CD4-positive, alpha-beta T cell treated with Interleukin-15 for 4 hours (primary cell): ENCODE data around the gene WDR26.
"Not testable (repeated sequence)": the region's sequence is repeated elsewhere in the genome, so short reads cannot be mapped to it uniquely, and the experiment has no call there.

Experiments used
- DNase-seq: peaks from one replicate; pipeline ENCODE4 v3.0.0-alpha.2; 2020; ENCODE audit warnings: low spot score

Gene WDR26

GRCh38 chr1:224434691-224435317 is at the start of gene WDR26:
WDR26 (minus strand) TSS chr1:224434797.
- peak; percentile 82 for DNase-seq

- not testable (repeated sequence) for DNase-seq
Observed at GRCh38 chr1:224483206-224483605, 48.6 kb upstream of the WDR26 start.

- no peak for DNase-seq
Observed at GRCh38 chr1:224482619-224483018, 48.0 kb upstream of the WDR26 start.

- DNase-seq = no peak
Observed at GRCh38 chr1:224481601-224482000, 47.0 kb upstream of the WDR26 start.

GRCh38 chr1:224480888-224481459 is 46.4 kb upstream of the WDR26 start:
- not testable (repeated sequence) for DNase-seq

GRCh38 chr1:224480200-224480599 is 45.6 kb upstream of the WDR26 start:
- not testable (repeated sequence) for DNase-seq

GRCh38 chr1:224472806-224473205 is 38.2 kb upstream of the WDR26 start:
- no peak for DNase-seq

GRCh38 chr1:224466154-224466553 is 31.6 kb upstream of the WDR26 start:
- DNase-seq = no peak

GRCh38 chr1:224459966-224460365 is 25.4 kb upstream of the WDR26 start:
- DNase-seq = no peak

- DNase-seq = no peak
Observed at GRCh38 chr1:224458996-224459395, 24.4 kb upstream of the WDR26 start.

GRCh38 chr1:224458296-224458695 is 23.7 kb upstream of the WDR26 start:
- DNase-seq = no peak

GRCh38 chr1:224457782-224458144 is 23.2 kb upstream of the WDR26 start:
- no peak for DNase-seq

- DNase-seq = no peak
Observed at GRCh38 chr1:224456637-224456953, 22.0 kb upstream of the WDR26 start.

GRCh38 chr1:224454402-224455055 is 19.9 kb upstream of the WDR26 start:
- no peak for DNase-seq

GRCh38 chr1:224450561-224451350 is 16.2 kb upstream of the WDR26 start:
- no peak for DNase-seq

- no peak for DNase-seq
Observed at GRCh38 chr1:224450159-224450558, 15.6 kb upstream of the WDR26 start.

- DNase-seq = no peak
Observed at GRCh38 chr1:224448453-224449017, 13.9 kb upstream of the WDR26 start.

- no peak for DNase-seq
Observed at GRCh38 chr1:224447971-224448370, 13.4 kb upstream of the WDR26 start.

- DNase-seq = no peak
Observed at GRCh38 chr1:224447251-224447650, 12.7 kb upstream of the WDR26 start.

- DNase-seq = no peak
Observed at GRCh38 chr1:224438989-224439388, 4.4 kb upstream of the WDR26 start.

- DNase-seq = peak; percentile 24
Observed at GRCh38 chr1:224435999-224436398, 1.4 kb upstream of the WDR26 start.

GRCh38 chr1:224435318-224435763 is 744 bp upstream of the WDR26 start:
- DNase-seq = peak; percentile 21
